GM19328 (cell line): ENCODE results near the gene RAPGEF1.
"Not testable (repeated sequence)": the region's sequence is repeated elsewhere in the genome, so short reads cannot be mapped to it uniquely, and the experiment has no call there.

Experiments used
- ATAC-seq: cut with Tn5 transposase; IDR thresholded peaks from one replicate; pipeline ENCODE4 v1.9.1; 2021; ENCODE audit warnings: mild to moderate bottlenecking, moderate library complexity; ENCODE audit not compliant: unreplicated experiment

The RAPGEF1 gene

GRCh38 chr9:131575946-131576853, 163.7 kb downstream of the RAPGEF1 start:
- ATAC-seq, result no peak

- no peak for ATAC-seq
These were observed 164.9 kb downstream of the RAPGEF1 start for GRCh38 chr9:131574730-131575640.

DNA sequence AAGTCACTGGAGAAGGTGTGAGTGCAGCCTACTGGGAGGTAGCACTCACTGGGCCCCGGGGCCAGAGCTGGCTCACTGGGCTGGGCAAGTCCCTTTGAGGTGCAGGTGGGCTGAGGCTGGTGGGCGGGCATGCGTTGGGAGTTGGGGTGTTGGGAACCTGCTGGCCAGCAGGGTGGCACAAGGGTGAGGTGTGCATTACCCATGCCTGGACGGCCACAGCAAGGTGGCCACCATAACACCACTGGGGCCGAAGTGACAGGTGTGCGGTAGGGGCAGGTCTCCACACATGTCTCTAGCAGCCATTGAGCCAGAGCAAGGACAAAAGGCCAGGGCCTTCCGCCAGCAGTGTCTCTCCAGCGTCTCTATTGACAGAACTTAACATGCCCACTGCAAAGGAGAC, 172.0 kb downstream of the RAPGEF1 start:
- no peak for ATAC-seq

- ATAC-seq, result no peak
These were observed 173.7 kb downstream of the RAPGEF1 start for GRCh38 chr9:131566158-131566557.

GRCh38 chr9:131565369-131565768, 174.5 kb downstream of the RAPGEF1 start:
- ATAC-seq, result no peak

GRCh38 chr9:131562032-131562959, 177.6 kb downstream of the RAPGEF1 start:
- no peak for ATAC-seq

GRCh38 chr9:131559421-131560000, 180.4 kb downstream of the RAPGEF1 start:
- ATAC-seq, result no peak

DNA sequence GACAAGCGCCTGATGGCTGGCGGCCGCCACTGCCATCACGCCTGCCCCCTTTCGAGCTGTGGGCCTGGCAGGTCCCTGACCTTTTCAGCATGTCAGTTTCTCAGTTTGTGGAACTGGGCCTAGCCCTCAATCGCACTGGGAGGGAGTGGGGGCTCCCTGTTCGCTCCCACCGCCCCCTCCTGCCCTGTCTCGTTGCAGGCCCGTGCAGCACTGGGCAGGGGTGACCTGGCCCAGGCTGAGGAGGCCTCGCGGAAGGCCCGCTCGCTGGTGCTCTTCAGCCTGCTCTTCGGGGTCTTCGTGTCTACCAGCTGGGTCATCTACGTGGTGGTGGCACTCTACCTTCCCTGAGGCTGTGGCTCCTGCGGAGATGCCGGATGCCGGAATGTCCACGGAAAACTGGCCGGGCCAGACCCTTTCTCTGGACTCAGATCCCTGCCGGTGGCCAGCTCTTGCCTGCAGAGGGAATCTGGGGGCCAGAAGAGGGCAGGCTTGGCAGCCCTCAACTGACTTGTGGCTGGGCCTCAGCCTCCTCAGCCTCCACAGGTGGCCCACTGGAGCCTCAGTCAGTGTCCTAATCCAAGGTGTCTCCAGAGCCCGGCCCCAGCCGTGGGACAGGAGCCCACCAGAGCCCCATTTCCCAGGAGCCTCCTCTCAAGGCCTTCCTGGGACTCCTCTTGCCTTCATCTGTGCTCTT, 181.9 kb downstream of the RAPGEF1 start:
- no peak for ATAC-seq

GRCh38 chr9:131555841-131556673, 183.8 kb downstream of the RAPGEF1 start:
- no peak for ATAC-seq

DNA sequence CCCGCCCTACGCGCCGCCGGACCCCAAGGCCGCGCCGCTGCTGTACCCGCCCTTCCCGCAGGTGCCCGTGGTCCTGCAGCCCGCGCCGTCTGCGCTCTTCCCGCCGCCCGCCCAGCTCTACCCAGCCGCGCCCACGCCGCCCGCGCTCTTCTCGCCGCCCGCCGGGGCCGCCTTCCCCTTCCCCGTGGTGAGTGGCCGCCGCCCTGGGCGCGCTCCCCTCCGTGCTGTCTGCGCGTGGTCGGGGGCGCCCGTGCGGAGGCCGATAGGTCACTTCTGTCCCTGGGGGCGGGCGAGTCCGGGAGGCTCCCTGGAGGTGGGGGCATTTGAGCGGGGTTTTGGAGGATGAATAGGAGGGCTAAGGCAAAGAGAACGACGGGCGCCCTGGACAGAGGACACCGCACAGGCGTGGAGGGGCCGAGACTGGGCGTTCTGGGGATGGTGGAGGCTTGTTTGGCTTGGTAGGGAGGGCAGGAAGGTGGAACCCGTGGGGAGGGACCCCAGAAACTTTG, 185.0 kb downstream of the RAPGEF1 start:
- ATAC-seq, result no peak

DNA sequence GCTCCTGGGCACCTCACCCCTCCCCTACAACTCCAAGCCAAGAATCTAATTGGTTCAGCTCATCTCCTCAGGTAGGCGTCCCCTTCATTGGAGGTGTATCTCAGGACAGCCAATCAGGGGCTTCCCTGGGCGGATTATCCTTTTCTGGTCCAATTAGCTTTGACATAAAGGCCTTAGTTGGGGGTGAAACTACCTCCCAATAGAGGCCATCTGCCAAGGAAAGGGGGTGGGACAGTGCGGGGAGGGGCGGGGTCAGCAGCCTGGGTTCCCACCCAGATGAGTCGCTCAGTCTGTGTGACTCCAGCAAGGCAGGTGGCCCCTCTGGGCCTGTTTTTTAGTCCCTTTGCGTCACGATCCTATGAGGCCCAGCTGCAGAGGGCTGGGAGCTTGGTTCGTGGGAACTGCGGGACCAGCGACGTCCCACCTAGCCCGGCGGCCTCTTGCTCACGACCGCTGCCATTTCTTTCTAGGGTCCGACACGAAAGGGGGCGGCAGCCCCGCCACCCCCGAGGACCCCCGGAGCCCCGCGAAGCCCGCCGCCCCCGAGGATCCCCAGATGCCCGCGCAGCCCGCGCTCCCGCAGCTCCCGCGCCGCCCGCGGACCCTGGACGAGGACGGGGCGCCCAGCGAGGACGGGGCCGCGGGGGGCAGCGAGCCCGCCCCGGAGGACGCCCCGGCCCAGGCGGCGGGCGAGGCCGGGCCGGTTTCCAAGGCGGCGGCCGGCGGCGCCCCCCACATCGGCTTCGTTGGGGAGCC, 185.6 kb downstream of the RAPGEF1 start:
- no peak for ATAC-seq

GRCh38 chr9:131552030-131552429, 187.8 kb downstream of the RAPGEF1 start:
- no peak for ATAC-seq

DNA sequence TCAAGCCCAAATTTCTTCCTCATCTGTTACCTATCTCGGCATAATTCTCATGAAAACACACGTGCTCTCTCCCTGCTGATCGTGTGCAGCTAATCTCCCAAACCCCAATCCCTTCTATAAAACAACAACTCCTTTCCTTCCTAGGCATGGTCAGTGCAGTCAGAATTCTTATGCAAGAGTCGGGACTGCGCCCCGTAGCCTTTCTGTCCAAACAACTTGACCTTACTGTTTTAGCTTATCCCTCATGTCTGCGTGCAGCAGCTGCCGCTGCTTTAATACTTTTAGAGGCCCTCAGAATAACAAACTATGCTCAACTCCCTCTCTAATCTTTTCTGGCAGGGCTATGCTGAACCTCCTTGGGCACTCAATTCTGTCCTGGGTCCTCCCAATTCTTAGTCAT, 189.4 kb downstream of the RAPGEF1 start:
- ATAC-seq, result not testable (repeated sequence)

DNA sequence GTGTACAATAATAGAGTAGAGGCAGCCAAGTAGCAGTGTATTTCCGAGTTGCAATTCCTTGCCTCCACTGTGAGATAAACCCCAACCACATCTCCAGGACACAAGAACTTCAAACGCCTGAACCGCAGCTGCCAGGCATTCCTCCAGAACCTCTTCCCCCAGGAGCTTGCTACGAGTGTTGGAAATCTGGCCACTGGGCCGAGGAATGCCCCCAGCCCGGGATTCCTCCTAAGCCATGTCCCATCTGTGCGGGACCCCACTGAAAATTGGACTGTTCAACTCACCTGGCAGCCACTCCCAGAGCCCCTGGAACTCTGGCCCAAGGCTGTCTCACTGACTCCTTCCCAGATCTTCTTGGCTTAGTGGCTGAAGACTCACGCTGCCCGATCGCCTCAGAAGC, 190.7 kb downstream of the RAPGEF1 start:
- ATAC-seq, result not testable (repeated sequence)

GRCh38 chr9:131546336-131547084, 193.4 kb downstream of the RAPGEF1 start:
- no peak for ATAC-seq

- no peak for ATAC-seq
These were observed 194.0 kb downstream of the RAPGEF1 start for GRCh38 chr9:131545786-131546335.
